Activated CD4-positive, CD25-positive, alpha-beta regulatory T cell treated with anti-CD3 and anti-CD28 coated beads, Interleukin-2, amount 50 U/mL, for 24 hours (primary cell): ENCODE results near the gene TRMT44.

Experiments used
- ATAC-seq, 2 donors: fragments of 150-1000 bp; cut with Tn5 transposase; one replicate each; pipeline ENCODE4 v1.10.0; 2021; ENCODE audit warnings: mild to moderate bottlenecking in 1 of 2, moderate library complexity in 1 of 2

TRMT44 gene

GRCh38 chr4:8435656-8436121 lies 4.9 kb upstream of the TRMT44 start:
- peak; percentile 34 to 42 for ATAC-seq

- no peak for ATAC-seq
Measured at GRCh38 chr4:8437281-8437680, 3.3 kb upstream of the TRMT44 start.

- ATAC-seq, result no peak
Measured at GRCh38 chr4:8438743-8439142, 1.8 kb upstream of the TRMT44 start.

- no peak for ATAC-seq
Measured at GRCh38 chr4:8439168-8439567, 1.4 kb upstream of the TRMT44 start.

DNA sequence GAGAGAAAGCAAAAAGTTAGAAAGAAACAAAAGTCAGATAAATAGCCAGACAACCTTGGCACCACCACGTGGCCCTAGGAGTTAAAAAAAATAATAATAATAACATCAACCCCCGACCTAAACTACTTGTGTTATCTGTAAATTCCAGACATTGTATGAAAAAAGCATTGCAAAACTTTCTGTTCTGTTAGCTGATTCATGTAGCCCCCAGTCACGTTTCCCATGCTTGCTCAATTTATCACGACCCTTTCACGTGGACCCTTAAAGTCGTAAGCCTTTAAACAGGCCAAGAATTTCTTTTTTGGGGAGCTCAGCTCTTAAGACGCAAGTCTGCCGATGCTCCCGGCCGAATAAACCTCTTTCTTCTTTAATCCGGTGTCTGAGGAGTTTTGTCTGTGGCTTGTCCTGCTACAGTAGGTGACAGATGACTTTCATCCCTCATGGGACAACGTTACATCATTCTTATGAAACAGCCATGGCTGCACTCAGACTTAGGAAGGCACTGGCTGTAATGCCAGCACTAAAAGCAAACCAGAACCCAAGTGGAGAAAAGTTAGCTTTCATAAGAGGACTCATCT lies 574 bp upstream of the TRMT44 start:
- ATAC-seq, result peak; percentile 39 to 46

DNA sequence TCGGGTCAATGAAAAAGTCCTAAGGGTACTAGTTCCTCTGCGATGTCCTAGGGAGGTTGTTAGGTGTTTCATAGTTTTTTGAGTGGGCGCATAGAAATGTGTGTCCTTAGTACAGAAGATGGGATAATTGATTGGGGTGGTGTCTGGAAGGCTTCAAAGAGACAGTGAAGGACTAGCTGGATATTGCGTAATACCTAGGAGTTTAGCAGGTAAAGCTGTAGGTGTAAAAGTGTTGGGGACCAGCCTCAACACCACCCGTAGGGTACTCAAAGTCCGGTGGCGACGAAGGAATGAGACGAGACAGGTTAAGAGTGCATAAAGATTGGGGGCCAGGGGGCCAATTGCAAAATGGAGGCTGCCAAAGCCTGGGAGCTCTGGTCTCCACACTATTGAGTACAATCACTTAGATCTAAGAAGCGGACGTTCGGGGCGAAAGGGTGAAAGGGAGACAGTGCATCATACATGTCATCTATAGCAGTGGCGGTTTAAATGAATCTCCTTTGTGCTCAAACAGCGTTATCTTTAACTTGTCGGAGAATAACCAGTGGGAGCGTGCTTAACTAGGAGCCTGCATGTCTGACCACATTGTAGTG lies 1.0 kb downstream of the TRMT44 start:
- no peak for ATAC-seq

- no peak for ATAC-seq
Measured at GRCh38 chr4:8442596-8443358, 2.2 kb downstream of the TRMT44 start.

DNA sequence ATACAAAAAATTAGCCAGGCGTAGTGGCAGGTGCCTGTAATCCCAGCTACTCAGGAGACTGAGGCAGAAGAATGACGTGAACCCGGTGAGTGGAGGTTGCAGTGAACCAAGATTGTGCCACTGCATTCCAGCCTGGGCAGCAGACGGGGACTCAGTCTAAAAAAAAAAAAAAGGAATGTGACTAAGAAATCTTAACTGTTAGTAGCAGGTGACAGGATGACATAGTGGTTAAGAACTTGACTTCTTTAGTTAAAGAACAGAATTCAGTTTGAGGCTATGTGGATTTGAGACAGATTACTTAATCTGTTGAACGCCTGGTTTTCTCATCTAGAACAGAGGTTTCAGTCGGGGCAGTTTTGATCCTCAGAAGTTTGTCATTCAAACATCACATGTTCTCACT lies 3.2 kb downstream of the TRMT44 start:
- no peak for ATAC-seq

- ATAC-seq, result no peak
Measured at GRCh38 chr4:8446122-8446521, 5.5 kb downstream of the TRMT44 start.

- ATAC-seq, result no peak
Measured at GRCh38 chr4:8451440-8452182, 11.0 kb downstream of the TRMT44 start.

DNA sequence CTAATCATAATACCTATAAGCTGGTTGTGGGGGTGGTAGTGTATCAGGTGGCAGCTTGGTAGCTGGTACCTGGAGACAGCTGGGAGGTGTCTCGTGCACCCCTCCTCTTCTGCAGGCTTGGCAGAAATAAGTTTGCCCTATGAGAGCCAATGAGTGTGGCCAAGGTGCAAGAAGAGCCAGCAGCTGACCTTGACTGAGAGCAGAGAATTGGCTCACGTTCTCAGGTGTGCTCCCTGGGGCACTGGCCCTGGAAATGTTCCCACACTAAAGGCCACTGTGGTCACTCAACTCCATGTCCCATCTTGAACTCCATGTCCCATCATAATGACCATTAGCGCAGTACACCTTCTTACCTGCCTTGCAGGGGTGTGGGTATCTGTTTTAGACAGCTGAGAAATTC lies 13.4 kb downstream of the TRMT44 start:
- no peak for ATAC-seq

- ATAC-seq, result no peak
Measured at GRCh38 chr4:8457646-8458252, 17.2 kb downstream of the TRMT44 start.

- ATAC-seq, result no peak
Measured at GRCh38 chr4:8459867-8460445, 19.4 kb downstream of the TRMT44 start.

DNA sequence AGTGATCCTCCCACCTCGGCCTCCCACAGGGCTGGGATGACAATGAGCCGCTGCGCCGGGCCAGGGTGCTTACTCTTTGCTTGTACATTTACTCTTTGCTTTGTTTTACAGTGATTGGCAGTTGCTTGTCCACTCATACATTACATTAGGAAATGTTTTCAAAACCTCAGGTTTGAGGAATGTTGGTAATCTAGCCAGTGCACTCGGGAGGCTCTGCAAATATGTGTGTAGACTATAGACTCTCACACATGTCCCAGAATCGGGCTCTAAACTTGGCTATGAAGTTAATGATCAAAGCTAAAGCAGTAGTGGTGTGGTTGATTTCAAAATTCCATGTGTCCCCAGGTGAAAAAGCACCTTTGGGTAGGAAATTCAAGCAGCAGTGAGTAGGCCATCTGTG lies 20.5 kb downstream of the TRMT44 start:
- ATAC-seq, result no peak

DNA sequence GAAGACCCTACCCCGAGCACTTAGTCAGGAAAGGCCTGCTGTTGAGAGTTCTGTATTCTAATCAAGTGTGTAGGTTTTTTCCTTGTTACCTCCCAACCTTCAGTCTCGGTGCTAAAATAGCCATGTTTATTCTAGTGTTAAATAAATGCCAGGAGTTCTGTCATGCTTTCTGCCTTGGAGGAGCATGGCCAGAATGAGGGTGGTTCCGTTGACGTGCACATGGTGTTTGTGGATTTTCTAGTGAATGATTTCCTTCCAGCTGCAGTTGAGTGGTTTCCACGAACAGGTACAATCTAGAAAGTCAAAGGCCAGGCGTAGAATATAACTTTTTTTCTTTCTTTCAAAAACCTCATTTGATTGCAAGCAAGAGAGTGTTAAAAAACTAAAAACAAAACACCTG lies 21.0 kb downstream of the TRMT44 start:
- no peak for ATAC-seq

GRCh38 chr4:8463811-8464210 lies 23.2 kb downstream of the TRMT44 start:
- ATAC-seq, result no peak

GRCh38 chr4:8464381-8464780 lies 23.8 kb downstream of the TRMT44 start:
- no peak for ATAC-seq

- ATAC-seq, result no peak
Measured at GRCh38 chr4:8465615-8466611, 25.3 kb downstream of the TRMT44 start.

DNA sequence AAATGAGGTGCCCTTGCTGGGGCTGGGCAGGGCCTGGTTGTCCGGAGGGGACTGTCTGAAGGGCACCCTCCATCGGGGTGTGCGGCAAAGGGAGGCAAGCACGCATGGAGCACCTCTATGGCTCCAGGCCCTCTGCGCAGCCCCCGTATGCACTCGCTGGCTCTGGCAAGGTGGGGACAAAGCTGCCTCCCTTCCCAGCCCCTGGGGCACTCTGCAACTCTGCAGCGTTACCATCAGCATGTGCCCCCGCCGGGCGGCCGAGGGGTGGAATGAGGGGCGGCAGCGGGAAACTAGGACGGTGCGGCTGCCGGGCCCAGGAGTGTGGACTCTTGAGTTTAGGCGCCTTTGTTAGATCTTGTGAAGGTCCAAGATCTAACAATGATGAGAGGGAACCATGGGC lies 26.4 kb downstream of the TRMT44 start:
- ATAC-seq, result no peak

DNA sequence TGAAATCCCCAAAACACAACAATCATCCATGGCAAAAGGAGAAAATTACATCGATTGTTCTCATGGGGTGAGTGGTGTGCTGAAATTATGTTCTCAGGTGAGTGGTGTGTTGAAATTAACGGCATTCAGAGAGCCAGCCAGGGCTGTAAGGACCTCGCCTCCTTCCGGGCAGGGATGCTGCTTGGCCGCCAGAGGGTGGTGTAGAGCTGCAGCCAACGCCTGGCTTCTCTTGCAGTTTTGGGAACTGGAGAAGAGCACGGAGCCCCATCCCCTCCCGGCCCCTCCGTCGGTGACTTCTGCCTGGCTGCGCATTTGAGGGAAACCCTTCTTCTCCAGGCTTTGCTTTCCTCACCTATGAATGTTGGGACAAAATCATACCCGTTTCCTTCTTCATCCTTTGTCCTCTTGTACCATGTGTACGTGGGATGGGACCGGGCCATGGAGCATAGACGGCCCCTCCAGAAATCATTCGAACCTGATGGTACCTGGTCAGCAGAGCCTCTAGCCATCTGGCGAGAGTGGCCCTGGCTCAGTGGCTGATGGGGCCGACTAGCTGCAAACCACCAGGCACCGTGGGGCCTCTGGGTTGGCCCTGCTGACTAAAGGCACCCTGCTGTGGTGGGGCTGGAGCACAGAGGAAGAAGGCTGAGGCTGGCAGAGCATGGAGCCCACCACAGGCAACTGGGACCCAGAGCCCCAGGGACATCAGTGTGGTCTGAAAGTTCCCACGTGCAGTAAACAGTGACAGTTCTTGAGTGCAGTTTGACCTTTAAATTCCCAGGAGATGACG lies 28.4 kb downstream of the TRMT44 start:
- ATAC-seq, result peak; percentile 46 to 55
